ENCODE results near the gene ALPG.

- no peak for TF ChIP-seq CTCF (conservative IDR thresholded peaks at IDR 0.05; ENCODE audit: low read depth, low read length)
- no peak for TF ChIP-seq EZH2 (IDR thresholded peaks at IDR 0.05; ENCODE audit: borderline replicate concordance, low read depth, low read length, poor library complexity, severe bottlenecking)
Observed at GRCh38 chr2:232454630-232455029, 48.0 kb downstream of the ALPG start.
